ENCODE measurements around the gene ARHGAP15.

Gene ARHGAP15

GRCh38 chr2:143558665-143559064, 429.4 kb downstream of the ARHGAP15 start:
- Histone ChIP-seq H3K36me3 (no peaks in the 10 kb centered on the region), H3K9me3 (no peaks in the 10 kb centered on the region), H3K4me1 (no peaks in the 10 kb centered on the region), H3K27me3 (no peaks in the 10 kb centered on the region), H3K4me3 (ENCODE audit: low read depth, low read length) (no peak overlapping the region)
- no peak for TF ChIP-seq CTCF (IDR thresholded peaks at IDR 0.05; ENCODE audit: low read depth, low read length)
- DNase-seq: no peak

DNA sequence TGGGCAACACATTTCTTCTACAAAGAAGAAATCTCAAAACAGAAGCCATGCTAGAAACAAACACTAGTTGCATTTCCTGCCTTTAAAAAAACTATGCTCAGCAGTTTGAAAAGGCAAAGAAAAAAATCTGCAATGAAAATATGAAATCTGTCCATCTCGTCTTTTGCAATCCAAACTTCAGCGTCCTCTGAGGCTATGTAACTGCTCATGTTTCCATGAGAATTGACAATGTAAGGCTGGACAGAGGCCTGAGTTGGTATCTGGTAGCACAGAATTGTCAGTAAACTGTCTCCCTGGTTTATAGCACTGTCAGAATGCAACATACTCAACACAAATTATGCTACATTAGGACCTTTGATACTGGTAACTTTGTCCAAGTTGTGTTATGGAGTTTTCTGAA, 429.9 kb downstream of the ARHGAP15 start:
- Histone ChIP-seq H3K27me3 (no peaks in the 10 kb centered on the region), H3K4me3 (ENCODE audit: low read depth, low read length) (no peak overlapping the region), H3K9me3 (no peaks in the 10 kb centered on the region), H3K36me3 (no peaks in the 10 kb centered on the region), H3K4me1 (no peaks in the 10 kb centered on the region)
- DNase-seq: no peak
- TF ChIP-seq CTCF (IDR thresholded peaks at IDR 0.05; ENCODE audit: low read depth, low read length): no peak

GRCh38 chr2:143560724-143561123, 431.5 kb downstream of the ARHGAP15 start:
- Histone ChIP-seq H3K4me3 (ENCODE audit: low read depth, low read length) (no peak overlapping the region), H3K4me1 (no peaks in the 10 kb centered on the region), H3K36me3 (no peaks in the 10 kb centered on the region), H3K9me3 (no peaks in the 10 kb centered on the region), H3K27me3 (no peaks in the 10 kb centered on the region)
- TF ChIP-seq CTCF (IDR thresholded peaks at IDR 0.05; ENCODE audit: low read depth, low read length): no peak
- no peak for DNase-seq

GRCh38 chr2:143564419-143564818, 435.2 kb downstream of the ARHGAP15 start:
- Histone ChIP-seq H3K36me3 (no peaks in the 10 kb centered on the region), H3K27me3 (no peaks in the 10 kb centered on the region), H3K9me3 (no peaks in the 10 kb centered on the region), H3K4me3 (ENCODE audit: low read depth, low read length) (no peak overlapping the region), H3K4me1 (no peaks in the 10 kb centered on the region)
- TF ChIP-seq CTCF (IDR thresholded peaks at IDR 0.05; ENCODE audit: low read depth, low read length): no peak
- DNase-seq: no peak

- no peaks in the 10 kb centered on the region for H3K9me3 ChIP-seq
- DNase-seq: no peak
- no peak overlapping the region for H3K4me3 ChIP-seq (ENCODE audit: low read depth, low read length)
- H3K36me3 ChIP-seq: no peaks in the 10 kb centered on the region
- no peaks in the 10 kb centered on the region for H3K4me1 ChIP-seq
- H3K27me3 ChIP-seq: no peaks in the 10 kb centered on the region
- no peak for TF ChIP-seq CTCF (IDR thresholded peaks at IDR 0.05; ENCODE audit: low read depth, low read length)
These were observed 442.5 kb downstream of the ARHGAP15 start for GRCh38 chr2:143571747-143572146.

DNA sequence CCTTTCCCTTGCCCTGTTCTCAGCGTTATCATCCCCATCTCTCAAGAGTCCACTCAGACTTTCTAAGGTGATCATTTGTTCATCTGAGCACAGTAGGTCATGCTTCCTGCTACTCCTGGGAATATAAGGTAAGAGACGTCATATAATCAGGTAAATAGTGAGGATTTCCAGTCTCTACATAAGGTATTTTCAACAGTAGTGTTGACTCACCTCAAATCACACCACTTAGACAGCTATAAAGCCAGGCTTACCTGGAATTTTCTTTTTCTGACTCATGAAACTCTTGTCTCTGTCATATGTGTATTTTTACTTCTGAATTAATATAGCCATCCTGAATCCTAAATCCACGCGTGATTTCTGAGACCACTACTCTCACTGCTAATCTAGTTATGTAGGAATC, 443.2 kb downstream of the ARHGAP15 start:
- no peak for DNase-seq
- Histone ChIP-seq H3K9me3 (no peaks in the 10 kb centered on the region), H3K4me1 (no peaks in the 10 kb centered on the region), H3K36me3 (no peaks in the 10 kb centered on the region), H3K4me3 (ENCODE audit: low read depth, low read length) (no peak overlapping the region), H3K27me3 (no peaks in the 10 kb centered on the region)
- no peak for TF ChIP-seq CTCF (IDR thresholded peaks at IDR 0.05; ENCODE audit: low read depth, low read length)
